K562 (cell line): ENCODE data around the gene VRK2. TPM values are rescaled to one million over a fixed set of nuclear protein-coding genes. Genes with fewer than 3 reads are reported as not detected.
A peak's percentile ranks its signal among the peaks of the same experiment; 100 is the strongest.

Experiments
- ATAC-seq: fragments of 200-7000 bp; cut with Tn5 transposase; 3 replicates; pipeline ENCODE4 v1.9.1; 2020; ENCODE audit warnings: moderate library complexity
- BruUV-seq: library from RNA; stranded (reverse); fragments of 400-500 nt; replicated peaks from 2 replicates; lab custom pipeline; 2021; lab: Mats Ljungman, UMichigan
- CTCF ChIA-PET: fragments of 300-600 bp; formaldehyde crosslinking; extraction: SDS; loops from one replicate; lab custom pipeline; 2021; ENCODE audit warnings: low intra/inter-chr PET ratio; lab: Yijun Ruan, JAX
- POLR2A ChIA-PET: fragments of 300-600, 350-650 bp; sonication (Branson Sonifier 250); formaldehyde crosslinking; extraction: SDS; loops from one replicate; lab custom pipeline; 2021; ENCODE audit warnings: antibody characterized with exemption, inconsistent platforms; lab: Yijun Ruan, JAX
- DNase-seq, 4 experiments: peaks; one replicate each; pipeline versions ENCODE4 v3.0.0 to v3.0.0-alpha.2; 2011 to 2018; ENCODE audit warnings: low spot score in 3 of 4, mixed read lengths in 3 of 4; ENCODE audit errors: extremely low read depth in 1 of 4
- FAIRE-seq: peaks from 2 replicates; lab custom pipeline; 2011; peaks lifted over from hg19 to GRCh38; lab: Jason Lieb, UNC
- H2AFZ ChIP-seq: 2 replicates; pipeline ENCODE4 v1.6.0; 2011; ENCODE audit warnings: low read depth, low read length, control low read depth, inconsistent platforms
- H3K27ac ChIP-seq: fragments of 200-600 bp; 3 replicates; pipeline ENCODE4 v1.8.0; 2011; ENCODE audit warnings: low read depth, mild to moderate bottlenecking, control low read depth, inconsistent platforms, low read length, moderate library complexity, mixed read lengths; ENCODE audit errors: extremely low read depth
- H3K27me3 ChIP-seq, 2 experiments: fragments of 300-600 bp in 1 of 2; 2 replicates in 1 of 2; 3 replicates in 1 of 2; pipeline versions ENCODE4 v1.6.0 to v1.8.0; 2011; ENCODE audit warnings: inconsistent platforms in 2 of 2, low read length in 2 of 2, mild to moderate bottlenecking in 1 of 2, mixed read lengths in 1 of 2, moderate library complexity in 1 of 2; ENCODE audit not compliant: control insufficient read depth in 2 of 2, insufficient read depth in 2 of 2
- H3K36me3 ChIP-seq: fragments of 300-600 bp; 3 replicates; pipeline ENCODE4 v1.8.0; 2011; ENCODE audit warnings: mild to moderate bottlenecking, low read length, inconsistent platforms; ENCODE audit not compliant: control insufficient read depth, insufficient read depth
- H3K4me1 ChIP-seq, 2 experiments: fragments of 200-600 bp in 1 of 2; replicated peaks in 1 of 2; 2 replicates in 1 of 2; 3 replicates in 1 of 2; pipeline versions ENCODE4 v1.5.1 to v1.8.0; 2011; ENCODE audit warnings: inconsistent platforms in 2 of 2, low read length in 2 of 2, mild to moderate bottlenecking in 1 of 2, mixed read lengths in 1 of 2, moderate library complexity in 1 of 2; ENCODE audit not compliant: control insufficient read depth in 2 of 2, insufficient read depth in 2 of 2
- H3K4me2 ChIP-seq: 2 replicates; pipeline ENCODE4 v1.6.1; 2011; ENCODE audit warnings: low read length, control low read depth, inconsistent platforms, mixed read lengths; ENCODE audit not compliant: insufficient read depth
- H3K4me3 ChIP-seq: fragments of 200-600 bp; sonication (generic), shearing (Covaris generic); 2 replicates; pipeline ENCODE4 v1.5.1; 2016; ENCODE audit warnings: control low read depth, inconsistent platforms
- H3K79me2 ChIP-seq: fragments of 200-600 bp; 3 replicates; pipeline ENCODE4 v1.8.0; 2011; ENCODE audit warnings: low read length, inconsistent platforms; ENCODE audit not compliant: control insufficient read depth, insufficient read depth
- H3K9ac ChIP-seq, 2 experiments: 2 replicates each; pipeline versions ENCODE4 v1.6.0 to v1.6.1; 2011; ENCODE audit warnings: low read depth in 2 of 2, low read length in 2 of 2, control low read depth in 1 of 2, inconsistent platforms in 1 of 2, mild to moderate bottlenecking in 1 of 2, mixed read lengths in 1 of 2; ENCODE audit not compliant: insufficient read depth in 1 of 2
- H3K9me1 ChIP-seq: one replicate; pipeline ENCODE4 v1.6.0; 2011; ENCODE audit warnings: inconsistent platforms, mild to moderate bottlenecking, low read length, moderate library complexity; ENCODE audit not compliant: control insufficient read depth, insufficient read depth
- H3K9me3 ChIP-seq: replicated peaks from 2 replicates; pipeline ENCODE4 v1.5.1; 2011; ENCODE audit warnings: low read depth, low read length, inconsistent platforms; ENCODE audit not compliant: control insufficient read depth, insufficient read depth
- H4K20me1 ChIP-seq: replicated peaks from 2 replicates; pipeline ENCODE4 v1.6.1; 2011; ENCODE audit warnings: low read length, inconsistent platforms, mixed read lengths; ENCODE audit not compliant: control insufficient read depth, insufficient read depth
- BMI1 ChIP-seq: fragments of 150-350 bp; IDR thresholded peaks from 2 replicates; pipeline ENCODE4 v1.6.1; 2014; ENCODE audit warnings: low read length
- BRCA1 ChIP-seq, 2 experiments: fragments of 450-650 bp in 1 of 2; sonication (generic) in 1 of 2; formaldehyde crosslinking in 1 of 2; IDR thresholded peaks; 2 replicates each; pipeline versions ENCODE4 v1.5.0 to v1.6.1; 2017 to 2020; ENCODE audit warnings: mild to moderate bottlenecking in 1 of 2, missing genetic modification reagents in 1 of 2
- DDX20 ChIP-seq: fragments of 450-650 bp; IDR thresholded peaks from 2 replicates; pipeline ENCODE4 v1.6.1; 2016; ENCODE audit warnings: missing genetic modification characterization, low read depth, mild to moderate bottlenecking, missing compliant biosample characterization, moderate library complexity
- FOS ChIP-seq: IDR thresholded peaks from 3 replicates; pipeline ENCODE4 v1.6.1; 2011; ENCODE audit not compliant: insufficient read length; ENCODE audit errors: extremely low read depth
- FOSL1 ChIP-seq: fragments of 200-800 bp; sonication (Bioruptor generic); conservative IDR thresholded peaks from 2 replicates; pipeline ENCODE4 v1.6.1; 2016; ENCODE audit warnings: missing genetic modification characterization, missing compliant biosample characterization
- LEF1 ChIP-seq: fragments of 450-650 bp; IDR thresholded peaks from 2 replicates; pipeline ENCODE4 v1.6.1; 2016; ENCODE audit warnings: mild to moderate bottlenecking
- NR2F6 ChIP-seq: fragments of 450-650 bp; formaldehyde crosslinking; IDR thresholded peaks from 2 replicates; pipeline ENCODE4 v1.4.0; 2020; ENCODE audit warnings: mild to moderate bottlenecking
- TCF7 ChIP-seq: sonication (generic); IDR thresholded peaks from 2 replicates; pipeline ENCODE4 v1.6.1; 2016; ENCODE audit warnings: antibody characterized with exemption, borderline replicate concordance
- XRCC3 ChIP-seq: fragments of 450-650 bp; IDR thresholded peaks from 2 replicates; pipeline ENCODE4 v1.6.1; 2017; ENCODE audit warnings: mild to moderate bottlenecking, moderate library complexity
- ZNF316 ChIP-seq: fragments of 450-650 bp; IDR thresholded peaks from 2 replicates; pipeline ENCODE4 v1.6.1; 2016
- ZNF511 ChIP-seq: sonication (generic); formaldehyde crosslinking; IDR thresholded peaks from 2 replicates; pipeline ENCODE4 v1.8.0; 2022; ENCODE audit warnings: mild to moderate bottlenecking, missing genetic modification reagents
- WGBS: fragments of 100-300 bp; shearing (Covaris generic); methylation state at CpG from one replicate; pipeline ENCODE4 v1.1.6; 2016; ENCODE audit warnings: low coverage, mixed read lengths; ENCODE audit not compliant: insufficient coverage; ENCODE audit errors: missing lambda C conversion rate; 5-methylcytosine and 5-hydroxymethylcytosine counted together
- in situ Hi-C: fragments of 300-500 bp; cut with MboI; formaldehyde crosslinking; loops from 4 replicates; pipeline ENCODE4 v1.15.0; 2018; ENCODE audit warnings: inconsistent platforms, mixed read lengths
- intact Hi-C: fragments of 100-400 bp; cut with micrococcal nuclease; formaldehyde crosslinking; loops from 2 replicates; pipeline ENCODE4 v1.14.2; 2022
- polyA plus RNA-seq, 8 experiments: library from polyadenylated mRNA; depleted of rRNA in 4 of 8; stranded (reverse) in 5 of 8; unstranded in 3 of 8; fragments of >200 nt; fragmentation: Nextera tagmentation in 2 of 8; fragmentation: Illumina TruSeq in 1 of 8; extraction: Ambion mirVana in 2 of 8; extraction: Trizol in 1 of 8; gene quantifications; 2 replicates each; pipeline versions ENCODE4 v1.2.1 to v1.2.3, GENCODE V29; 2011 to 2014; ENCODE audit warnings: inconsistent platforms in 1 of 8, missing spikeins in 1 of 8
- total RNA-seq, 7 experiments: library from RNA; depleted of rRNA in 6 of 7; stranded (reverse); fragments of >200 nt in 6 of 7; fragmentation: Illumina TruSeq in 2 of 7; extraction: Trizol in 2 of 7; gene quantifications; 2 replicates each; pipeline versions ENCODE4 v1.2.1 to v1.2.3, GENCODE V29; 2011 to 2021; ENCODE audit warnings: low replicate concordance in 1 of 7
- TF ChIP-seq, protein P1 (sequence below): fragments of 200-800 bp; sonication (Bioruptor generic); IDR thresholded peaks from 2 replicates; pipeline ENCODE4 v1.6.1; 2017; ENCODE audit warnings: missing genetic modification characterization, missing compliant biosample characterization
- TF ChIP-seq, protein P2 (sequence below): sonication (generic); formaldehyde crosslinking; IDR thresholded peaks from 2 replicates; pipeline ENCODE4 v1.8.0; 2022; ENCODE audit warnings: mild to moderate bottlenecking, missing genetic modification reagents, borderline replicate concordance

The VRK2 gene
- total and polyA plus RNA-seq, 9 of the 15 experiments (the other 6 are each of a cell fraction or from before 2014, with no cell fraction given): 22.6 to 49.2 (median 36.2) TPM

GRCh38 chr2:58180635-58181034 lies 134.0 kb downstream of the VRK2 start:
- in situ Hi-C loops (no loop called here), intact Hi-C loops (no loop called here)
- no peaks in the 10 kb centered on the region for H3K9me3 ChIP-seq
- H3K4me2 ChIP-seq: no peak overlapping the region
- H3K79me2 ChIP-seq: no peaks in the 10 kb centered on the region
- POLR2A ChIA-PET: no interaction called here
- no peak for DNase-seq
- TF ChIP-seq TCF7: no peak
- no peak for TF ChIP-seq DDX20 (tag)
- TF ChIP-seq FOSL1 (tag): no peak
- peak; percentile 21; the same call in 1 of the 2 replicates for TF ChIP-seq ZNF316
- ATAC-seq: no peak
- no peaks in the 10 kb centered on the region for H3K27me3 ChIP-seq
- no peak for FAIRE-seq
- no peaks in the 10 kb centered on the region for H4K20me1 ChIP-seq
- no peak overlapping the region for H3K27ac ChIP-seq
- no peaks in the 10 kb centered on the region for H3K4me1 ChIP-seq
- H2AFZ ChIP-seq: no peak overlapping the region
- no peak overlapping the region for H3K4me3 ChIP-seq
- H3K36me3 ChIP-seq: peaks cover 3% of the 10 kb centered on the region; the same call in 1 of the 3 replicates
- WGBS: 93% methylated on average over 5 of the region's 5 CpGs
- no peak overlapping the region for H3K9ac ChIP-seq
- no peaks in the 10 kb centered on the region for H3K9me1 ChIP-seq
- CTCF ChIA-PET: no interaction called here
- BruUV-seq: no TSS peak

DNA sequence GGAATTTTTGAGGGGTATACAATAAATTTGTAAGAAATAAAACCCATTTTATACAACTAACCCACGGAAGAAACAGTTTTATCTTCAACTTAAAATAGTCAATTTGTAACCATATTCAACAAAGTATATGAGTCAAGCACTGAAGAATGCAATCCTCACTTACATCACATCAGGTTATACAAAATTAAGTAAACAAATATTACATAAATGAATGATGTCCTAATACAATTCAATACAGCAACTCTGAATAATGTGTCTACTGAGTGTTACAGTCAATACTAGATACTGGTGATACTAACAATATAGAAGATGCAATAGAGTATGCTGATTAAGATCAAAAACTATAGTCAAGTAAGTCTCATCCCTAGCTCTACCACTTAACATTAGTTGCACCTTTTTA lies 135.9 kb downstream of the VRK2 start:
- no TSS peak for BruUV-seq
- TF ChIP-seq LEF1: no peak
- no peak for TF ChIP-seq BMI1
- TF ChIP-seq XRCC3: 0 out of 2 replicates have a peak, but pooled peaks have one; percentile 27
- no peak for TF ChIP-seq ZNF511 (CRISPR knock-in tag)
- TF ChIP-seq, protein P1, sequence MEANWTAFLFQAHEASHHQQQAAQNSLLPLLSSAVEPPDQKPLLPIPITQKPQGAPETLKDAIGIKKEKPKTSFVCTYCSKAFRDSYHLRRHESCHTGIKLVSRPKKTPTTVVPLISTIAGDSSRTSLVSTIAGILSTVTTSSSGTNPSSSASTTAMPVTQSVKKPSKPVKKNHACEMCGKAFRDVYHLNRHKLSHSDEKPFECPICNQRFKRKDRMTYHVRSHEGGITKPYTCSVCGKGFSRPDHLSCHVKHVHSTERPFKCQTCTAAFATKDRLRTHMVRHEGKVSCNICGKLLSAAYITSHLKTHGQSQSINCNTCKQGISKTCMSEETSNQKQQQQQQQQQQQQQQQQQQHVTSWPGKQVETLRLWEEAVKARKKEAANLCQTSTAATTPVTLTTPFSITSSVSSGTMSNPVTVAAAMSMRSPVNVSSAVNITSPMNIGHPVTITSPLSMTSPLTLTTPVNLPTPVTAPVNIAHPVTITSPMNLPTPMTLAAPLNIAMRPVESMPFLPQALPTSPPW (CRISPR knock-in tag): no peak
- TF ChIP-seq BRCA1 (IDR thresholded peaks at IDR 0.05): no peak
- TF ChIP-seq BRCA1 (CRISPR knock-in tag; IDR thresholded peaks at IDR 0.05): no peak
- TF ChIP-seq NR2F6: no peak
- TF ChIP-seq FOS: no peak
- TF ChIP-seq, protein P2, sequence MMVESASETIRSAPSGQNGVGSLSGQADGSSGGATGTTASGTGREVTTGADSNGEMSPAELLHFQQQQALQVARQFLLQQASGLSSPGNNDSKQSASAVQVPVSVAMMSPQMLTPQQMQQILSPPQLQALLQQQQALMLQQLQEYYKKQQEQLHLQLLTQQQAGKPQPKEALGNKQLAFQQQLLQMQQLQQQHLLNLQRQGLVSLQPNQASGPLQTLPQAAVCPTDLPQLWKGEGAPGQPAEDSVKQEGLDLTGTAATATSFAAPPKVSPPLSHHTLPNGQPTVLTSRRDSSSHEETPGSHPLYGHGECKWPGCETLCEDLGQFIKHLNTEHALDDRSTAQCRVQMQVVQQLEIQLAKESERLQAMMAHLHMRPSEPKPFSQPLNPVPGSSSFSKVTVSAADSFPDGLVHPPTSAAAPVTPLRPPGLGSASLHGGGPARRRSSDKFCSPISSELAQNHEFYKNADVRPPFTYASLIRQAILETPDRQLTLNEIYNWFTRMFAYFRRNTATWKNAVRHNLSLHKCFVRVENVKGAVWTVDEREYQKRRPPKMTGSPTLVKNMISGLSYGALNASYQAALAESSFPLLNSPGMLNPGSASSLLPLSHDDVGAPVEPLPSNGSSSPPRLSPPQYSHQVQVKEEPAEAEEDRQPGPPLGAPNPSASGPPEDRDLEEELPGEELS: no peak
- H3K4me2 ChIP-seq: no peak overlapping the region
- H3K9me1 ChIP-seq: no peaks in the 10 kb centered on the region
- no peaks in the 10 kb centered on the region for H3K27me3 ChIP-seq
- 100% methylated on average over 1 of the region's 1 CpG for WGBS
- no peaks in the 10 kb centered on the region for H3K9me3 ChIP-seq
- no peak overlapping the region for H3K9ac ChIP-seq
- H3K4me3 ChIP-seq: no peak overlapping the region
- H4K20me1 ChIP-seq: no peaks in the 10 kb centered on the region
- no peak overlapping the region for H2AFZ ChIP-seq
- DNase-seq (no peak), FAIRE-seq (no peak), ATAC-seq (no peak)
- H3K36me3 ChIP-seq: peaks cover 3% of the 10 kb centered on the region; the same call in 1 of the 3 replicates
- H3K4me1 ChIP-seq: no peaks in the 10 kb centered on the region
- in situ Hi-C loops: no loop called here
- H3K79me2 ChIP-seq: no peaks in the 10 kb centered on the region
- POLR2A ChIA-PET: interaction anchor here (0.6 kb wide), 1 partner anchor 351 kb away, joined by 5 read pairs; no protein-coding TSS in a partner anchor
- CTCF ChIA-PET: no interaction called here
- no peak overlapping the region for H3K27ac ChIP-seq
- intact Hi-C loops: no loop called here
